HG02759 (cell line): ENCODE results near the gene SLC25A43.
"Not testable (repeated sequence)": the region's sequence is repeated elsewhere in the genome, so short reads cannot be mapped to it uniquely, and the experiment has no call there.

Source experiments
- ATAC-seq: cut with Tn5 transposase; IDR thresholded peaks from one replicate; pipeline ENCODE4 v1.9.1; 2021; ENCODE audit warnings: mild to moderate bottlenecking, moderate library complexity; ENCODE audit not compliant: unreplicated experiment

SLC25A43 gene

DNA sequence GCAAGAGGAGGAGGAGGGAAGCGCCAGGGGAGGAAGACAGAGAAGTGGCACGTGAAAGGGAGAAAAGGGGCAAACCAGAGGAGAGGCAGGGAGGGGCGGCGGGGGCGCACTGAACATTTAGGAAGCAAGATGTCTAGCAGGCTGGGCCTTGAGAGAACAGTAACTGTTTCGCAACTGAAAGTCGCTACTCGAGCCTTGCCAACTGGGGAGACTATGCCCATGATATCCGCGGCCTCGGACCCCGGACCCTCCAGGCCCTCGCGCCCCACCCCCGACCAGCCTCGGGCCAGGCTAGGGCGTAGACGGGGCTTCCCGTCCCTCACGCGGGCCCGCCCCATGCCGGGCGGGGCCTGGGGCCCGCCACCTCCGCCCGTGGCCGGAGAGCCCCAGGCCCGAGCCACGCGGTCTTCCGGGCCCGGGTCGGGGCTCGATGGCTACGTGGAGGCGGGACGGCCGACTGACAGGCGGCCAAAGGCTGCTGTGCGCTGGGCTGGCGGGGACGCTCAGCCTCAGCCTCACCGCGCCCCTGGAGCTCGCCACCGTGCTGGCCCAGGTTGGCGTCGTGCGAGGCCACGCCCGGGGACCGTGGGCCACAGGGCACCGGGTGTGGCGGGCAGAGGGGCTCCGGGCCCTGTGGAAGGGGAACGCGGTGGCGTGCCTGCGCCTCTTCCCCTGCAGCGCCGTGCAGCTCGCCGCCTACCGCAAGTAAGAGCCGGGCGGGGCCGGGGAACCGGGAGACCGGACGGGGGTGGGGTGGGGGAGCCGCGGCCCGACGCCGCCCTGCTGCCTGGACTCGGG lies at the start of gene SLC25A43:
Gene SLC25A43, plus strand, starts transcription at position 363 of the 798 bp plus-strand sequence. Its CDS starts 68 bp downstream, at position 431.
- ATAC-seq: peak; percentile 96

DNA sequence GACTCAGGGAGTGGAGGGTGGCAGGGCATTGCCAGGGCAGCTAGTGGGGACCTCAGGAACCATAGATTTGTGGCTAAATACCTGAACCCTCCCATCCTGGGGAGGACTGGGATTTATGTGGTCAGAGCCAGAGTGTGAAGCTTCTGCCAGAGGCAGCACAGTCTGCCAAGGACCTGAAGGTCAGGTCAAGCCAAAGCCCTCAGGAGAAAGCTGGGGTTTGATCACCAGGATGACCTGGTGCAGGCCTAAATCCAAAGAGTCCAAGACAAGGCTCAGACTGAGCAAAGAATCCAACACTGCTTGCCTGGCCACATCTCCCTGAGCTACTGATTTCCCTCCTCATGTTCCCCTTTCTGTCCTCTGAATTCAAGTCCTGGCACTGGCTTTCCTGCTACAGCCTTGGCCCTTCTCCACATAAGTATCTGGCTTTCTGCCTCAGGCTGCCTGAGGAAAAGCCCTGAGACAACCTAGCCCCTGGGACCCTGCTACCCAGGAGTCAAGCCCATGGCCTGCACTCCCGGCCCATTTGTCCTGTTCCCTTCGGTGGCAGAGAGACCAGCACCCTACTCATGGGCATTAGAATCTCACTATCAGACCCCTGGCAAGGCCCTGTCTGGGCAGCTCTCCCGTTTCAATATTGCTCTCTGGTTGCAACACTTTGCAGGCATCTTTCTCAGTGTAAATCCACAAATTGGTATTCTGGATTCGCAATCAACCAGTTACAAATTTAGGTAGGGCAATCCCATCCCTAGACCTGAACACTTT lies 39.3 kb upstream of the SLC25A43 start:
- no peak for ATAC-seq

DNA sequence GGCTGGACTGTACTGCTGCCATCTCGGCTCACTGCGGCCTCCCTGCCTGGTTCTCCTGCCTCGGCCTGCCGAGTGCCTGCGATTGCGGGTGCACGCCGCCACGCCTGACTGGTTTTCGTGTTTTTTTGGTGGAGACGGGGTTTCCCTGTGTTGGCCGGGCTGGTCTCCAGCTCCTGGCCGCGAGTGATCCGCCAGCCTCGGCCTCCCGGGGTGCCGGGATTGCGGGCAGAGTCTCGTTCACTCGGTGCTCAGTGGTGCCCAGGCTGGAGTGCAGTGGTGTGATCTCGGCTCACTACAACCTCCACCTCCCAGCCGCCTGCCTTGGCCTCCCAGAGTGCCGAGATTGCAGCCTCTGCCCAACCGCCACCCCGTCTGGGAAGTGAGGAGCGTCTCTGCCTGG lies 37.7 kb upstream of the SLC25A43 start:
- not testable (repeated sequence) for ATAC-seq

DNA sequence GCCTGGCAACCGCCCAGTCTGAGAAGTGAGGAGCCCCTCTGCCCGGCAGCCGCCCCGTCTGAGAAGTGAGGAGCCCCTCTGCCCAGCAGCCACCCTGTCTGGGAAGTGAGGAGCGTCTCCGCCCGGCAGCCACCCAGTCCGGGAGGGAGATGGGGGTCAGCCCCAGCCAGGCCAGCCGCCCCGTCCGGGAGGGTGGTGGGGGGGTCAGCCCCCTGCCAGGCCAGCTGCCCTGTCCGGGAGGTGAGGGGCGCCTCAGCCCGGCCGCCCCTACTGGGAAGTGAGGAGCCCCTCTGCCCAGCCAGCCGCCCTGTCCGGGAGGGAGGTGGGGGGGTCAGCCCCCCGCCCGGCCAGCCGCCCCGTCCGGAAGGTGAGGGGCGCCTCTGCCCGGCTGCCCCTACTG lies 37.1 kb upstream of the SLC25A43 start:
- not testable (repeated sequence) for ATAC-seq

DNA sequence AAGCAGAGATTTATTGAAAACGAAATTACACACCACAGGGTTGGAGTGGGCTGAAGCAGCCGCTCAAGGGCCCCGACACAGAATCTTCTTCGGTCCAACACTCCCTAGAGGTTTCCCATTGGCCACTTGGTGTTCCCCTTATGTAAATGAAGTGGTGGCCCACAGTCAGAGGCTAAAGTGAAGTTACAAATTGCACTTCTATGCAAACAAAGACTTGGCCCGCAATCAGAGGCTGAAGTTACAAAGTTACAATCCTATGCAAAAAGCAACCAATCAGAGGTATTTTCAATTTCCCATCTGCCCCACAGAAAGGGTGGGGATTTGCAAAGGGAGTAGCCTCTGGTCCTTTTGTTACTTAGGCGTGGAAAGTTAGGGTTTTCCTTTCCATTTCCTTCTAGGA lies 35.7 kb upstream of the SLC25A43 start:
- ATAC-seq: no peak

DNA sequence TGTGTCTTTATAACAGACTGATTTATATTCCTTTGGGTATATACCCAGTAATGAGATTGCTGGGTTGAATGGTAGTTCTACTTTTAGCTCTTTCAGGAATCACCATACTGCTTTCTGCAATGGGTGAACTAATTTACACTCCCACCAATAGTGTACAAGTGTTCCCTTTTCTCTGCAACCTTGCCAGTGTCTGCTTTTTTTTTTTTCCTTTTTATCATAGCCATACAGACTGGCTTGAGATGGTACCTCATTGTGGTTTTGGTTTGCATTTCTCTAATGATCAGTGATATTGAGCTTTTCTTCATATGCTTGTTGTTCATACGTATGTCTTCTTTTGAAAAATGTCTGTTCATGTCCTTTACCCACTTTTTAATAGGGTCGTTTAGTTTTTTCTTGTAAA lies 27.3 kb upstream of the SLC25A43 start:
- not testable (repeated sequence) for ATAC-seq

DNA sequence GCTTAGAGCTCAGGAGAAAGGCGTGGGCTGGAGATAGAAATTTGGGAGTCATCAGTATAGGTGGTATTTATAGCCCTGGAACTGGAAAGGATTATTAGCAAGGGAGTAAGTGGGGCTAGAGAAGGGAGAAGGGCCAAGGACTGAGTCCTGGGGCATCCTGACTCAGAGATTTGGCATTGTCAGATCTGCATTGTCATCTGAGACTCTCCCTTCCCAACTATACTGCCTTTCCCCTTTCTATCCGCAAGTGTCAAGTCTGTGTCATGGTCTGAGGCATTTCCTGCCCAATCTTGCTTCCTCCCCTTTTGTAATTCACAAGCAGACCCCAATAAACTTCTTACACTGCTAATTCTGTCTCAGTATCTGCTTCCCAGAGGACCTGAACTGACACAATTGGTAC lies 24.4 kb upstream of the SLC25A43 start:
- no peak for ATAC-seq

DNA sequence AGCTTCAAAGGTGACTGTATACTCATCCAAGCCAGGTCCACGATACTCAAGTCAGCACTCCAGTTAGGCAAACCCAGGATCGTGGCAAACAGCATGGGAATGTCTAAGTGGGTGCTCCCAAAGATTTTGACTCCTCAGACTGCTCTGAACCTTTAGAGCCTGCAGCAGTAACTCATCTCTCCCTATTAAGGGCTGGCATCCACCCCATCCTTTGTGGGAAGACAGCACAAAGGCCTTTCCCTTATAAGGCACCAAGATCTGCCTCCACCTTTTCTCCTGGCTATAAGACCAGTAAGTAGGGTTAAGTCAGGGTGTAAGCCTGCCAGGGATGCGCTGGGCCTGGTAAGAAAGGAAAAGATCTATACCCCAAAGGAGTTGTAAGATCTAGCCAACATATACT lies 23.6 kb upstream of the SLC25A43 start:
- ATAC-seq: no peak

DNA sequence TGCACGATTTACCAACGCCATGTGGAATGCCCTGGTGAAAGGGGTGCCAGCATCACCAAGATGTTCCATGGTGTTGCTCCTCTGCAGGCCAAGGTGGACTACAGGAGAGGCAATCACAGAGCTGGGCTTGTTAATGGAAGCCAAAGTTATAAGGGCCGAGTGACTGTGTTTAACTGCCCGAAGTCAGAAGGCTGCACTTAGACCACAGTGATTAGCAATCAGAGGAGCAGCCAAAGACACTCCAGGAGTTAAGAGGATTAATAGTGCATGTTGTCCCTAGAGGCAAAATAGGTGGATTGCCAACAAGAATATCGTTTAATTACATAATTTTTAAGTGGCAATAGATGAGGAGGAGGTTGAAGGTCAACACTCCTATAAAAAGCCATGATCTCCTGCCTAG lies 22.8 kb upstream of the SLC25A43 start:
- no peak for ATAC-seq

DNA sequence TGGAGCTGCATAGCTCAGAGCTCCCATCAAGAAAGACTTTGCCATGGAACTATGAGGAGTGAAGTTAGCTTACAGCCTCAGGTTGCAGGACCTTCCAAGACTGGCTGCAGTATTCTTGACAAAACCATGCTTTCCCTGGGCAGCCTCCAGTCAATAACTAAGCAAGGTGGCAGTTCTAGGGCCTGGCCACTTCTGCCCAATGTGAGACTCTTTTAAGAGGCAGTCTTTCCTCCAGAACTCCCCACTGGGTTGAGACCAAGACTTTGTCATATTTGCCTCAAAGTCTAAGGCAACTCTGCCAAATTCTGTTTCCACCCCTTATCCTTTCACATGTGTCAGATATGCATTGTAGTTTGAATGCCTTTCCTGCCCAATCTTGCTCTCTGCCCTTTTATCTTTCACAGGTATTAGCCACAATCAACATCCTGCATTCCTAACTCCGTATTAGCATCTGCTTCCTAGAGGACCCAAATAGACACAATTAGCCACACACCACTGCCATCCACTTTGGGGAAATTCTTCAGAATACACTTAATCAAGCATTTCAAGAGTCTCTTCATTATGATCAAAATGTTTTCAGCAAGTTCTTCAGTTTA lies 17.7 kb upstream of the SLC25A43 start:
- ATAC-seq: no peak

DNA sequence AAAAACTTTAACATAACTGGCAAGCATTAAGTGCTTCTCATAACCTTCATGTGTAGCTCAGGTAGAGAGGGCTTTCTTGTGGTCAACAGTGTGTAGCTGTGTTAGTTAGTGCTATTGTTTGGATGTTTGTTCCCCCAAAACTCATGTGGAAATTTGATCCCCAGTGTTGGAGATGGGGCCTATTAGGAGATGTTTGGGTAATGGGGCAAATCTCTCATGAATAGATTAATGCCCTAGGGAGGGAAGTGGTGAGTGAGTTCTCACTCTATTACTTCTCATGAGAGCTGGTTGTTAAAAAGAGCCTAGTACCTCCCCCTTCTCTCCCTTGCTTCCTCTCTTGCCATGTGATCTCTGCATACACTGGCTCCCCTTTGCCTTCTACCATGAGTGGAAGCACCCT lies 16.5 kb upstream of the SLC25A43 start:
- no peak for ATAC-seq

DNA sequence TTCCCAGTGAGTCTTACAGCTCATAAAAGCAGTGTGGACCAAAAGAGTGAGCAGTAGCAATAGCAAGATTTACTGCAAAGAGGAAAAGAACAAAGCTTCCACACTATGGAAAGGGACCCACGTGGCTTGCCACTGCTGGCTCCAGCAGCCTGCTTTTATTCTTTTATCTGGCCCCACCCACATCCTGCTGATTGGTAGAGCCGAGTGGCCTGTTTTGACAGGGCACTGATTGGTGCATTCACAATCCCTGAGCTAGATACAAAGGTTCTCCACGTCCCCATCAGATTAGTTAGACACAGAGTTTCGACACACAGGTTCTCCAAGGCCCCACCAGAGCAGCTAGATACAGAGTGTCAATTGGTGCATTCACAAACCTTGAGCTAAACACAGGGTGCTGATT lies 12.5 kb upstream of the SLC25A43 start:
- not testable (repeated sequence) for ATAC-seq

DNA sequence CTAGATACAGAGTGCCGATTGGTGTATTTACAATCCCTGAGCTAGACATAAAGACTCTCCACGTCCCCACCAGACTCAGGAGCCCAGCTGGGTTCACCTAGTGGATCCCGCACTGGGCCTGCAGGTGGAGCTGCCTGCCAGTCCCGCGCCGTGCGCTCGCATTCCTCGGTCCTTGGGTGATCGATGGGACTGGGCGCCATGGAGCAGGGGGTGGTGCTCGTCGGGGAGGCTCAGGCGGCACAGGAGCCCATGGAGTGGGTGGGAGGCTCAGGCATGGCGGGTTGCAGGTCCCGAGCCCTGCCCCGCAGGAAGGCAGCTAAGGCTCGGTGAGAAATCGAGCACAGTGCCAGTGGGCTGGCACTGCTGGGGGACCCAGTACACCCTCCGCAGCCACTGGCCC lies 11.7 kb upstream of the SLC25A43 start:
- ATAC-seq: not testable (repeated sequence)

DNA sequence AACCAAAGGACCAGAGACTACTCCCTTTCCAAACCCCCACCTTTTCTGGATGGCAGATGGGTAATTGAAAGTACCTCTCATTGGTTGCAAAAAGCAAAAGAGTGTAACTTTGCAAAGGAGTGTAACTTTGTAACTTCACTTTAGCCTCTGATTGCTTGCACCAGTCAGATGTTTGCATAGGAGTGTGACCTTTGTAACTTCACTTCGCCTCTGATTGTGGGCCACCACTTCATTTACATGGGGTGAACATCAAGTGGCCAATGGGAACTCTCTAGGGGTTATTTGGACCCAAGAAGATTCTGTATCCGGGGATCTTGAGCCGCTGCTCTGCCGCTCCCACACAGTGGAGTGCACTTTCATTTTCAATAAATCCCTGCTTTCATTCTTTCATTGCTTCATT lies 9.9 kb upstream of the SLC25A43 start:
- ATAC-seq: no peak

DNA sequence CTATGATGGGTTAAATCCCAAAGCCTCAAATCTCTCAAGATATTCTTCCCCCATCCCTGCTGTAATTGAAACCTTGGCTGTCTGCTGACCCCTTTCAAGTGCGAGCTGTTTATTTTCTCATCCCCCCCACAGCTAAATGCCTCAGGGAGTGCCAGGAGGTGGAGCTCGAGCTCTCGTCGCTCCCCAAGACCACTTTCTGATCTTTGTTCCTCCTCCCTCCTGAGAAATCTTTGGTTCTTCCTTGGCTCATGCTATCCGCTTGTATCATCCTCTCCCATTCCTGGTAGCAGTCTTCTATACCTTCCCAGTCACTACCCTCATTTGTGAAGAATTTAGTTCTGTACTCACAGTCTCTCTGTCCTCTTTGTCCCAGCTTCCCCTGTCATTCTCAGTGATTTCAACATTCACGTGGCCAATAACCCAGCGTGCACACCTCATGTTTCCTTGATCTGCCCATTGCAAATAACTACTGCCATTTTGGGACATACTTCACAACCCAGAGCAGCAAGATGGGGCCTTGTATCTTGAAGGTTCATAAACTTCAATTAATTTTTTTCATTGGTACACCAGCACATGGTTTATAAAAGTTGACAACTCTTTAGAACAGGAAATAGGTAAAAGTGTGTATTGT lies 9.2 kb upstream of the SLC25A43 start:
- ATAC-seq: no peak

DNA sequence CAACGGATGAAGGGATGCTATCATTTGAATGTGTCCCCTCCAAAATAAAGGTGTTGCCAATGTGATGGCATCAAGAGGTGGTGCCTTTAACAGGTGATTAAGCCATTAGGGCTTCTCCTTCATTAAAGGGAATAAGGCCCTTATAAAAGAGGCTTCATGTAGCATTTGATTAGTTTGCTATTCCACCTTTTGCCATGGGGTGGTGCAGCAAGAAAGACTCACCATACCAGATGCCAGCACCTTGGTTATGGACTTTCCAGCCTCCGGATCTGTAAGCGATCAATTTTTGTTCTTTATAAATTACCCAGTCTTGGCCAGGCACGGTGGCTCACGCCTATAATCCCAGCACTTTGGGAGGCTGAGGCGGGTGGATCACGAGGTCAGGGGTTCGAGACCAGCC lies 7.9 kb upstream of the SLC25A43 start:
- ATAC-seq: no peak

DNA sequence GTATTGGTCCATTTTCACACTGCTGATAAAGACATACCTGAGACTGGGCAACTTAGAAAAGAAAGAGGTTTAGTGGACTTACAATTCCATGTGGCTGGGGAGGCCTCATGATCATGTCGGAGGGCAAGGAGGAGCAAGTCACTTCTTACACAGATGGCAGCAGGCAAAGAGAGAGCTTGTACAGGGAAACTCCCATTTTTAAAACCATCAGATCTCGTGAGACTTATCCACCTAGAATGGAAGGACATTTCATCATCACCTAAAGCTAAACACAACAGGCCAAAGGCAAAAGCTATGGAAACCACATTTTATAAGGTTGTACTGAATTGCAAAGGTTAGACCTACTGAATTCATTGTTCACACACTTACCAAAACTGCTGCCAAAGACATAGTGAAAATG lies 6.0 kb upstream of the SLC25A43 start:
- no peak for ATAC-seq

DNA sequence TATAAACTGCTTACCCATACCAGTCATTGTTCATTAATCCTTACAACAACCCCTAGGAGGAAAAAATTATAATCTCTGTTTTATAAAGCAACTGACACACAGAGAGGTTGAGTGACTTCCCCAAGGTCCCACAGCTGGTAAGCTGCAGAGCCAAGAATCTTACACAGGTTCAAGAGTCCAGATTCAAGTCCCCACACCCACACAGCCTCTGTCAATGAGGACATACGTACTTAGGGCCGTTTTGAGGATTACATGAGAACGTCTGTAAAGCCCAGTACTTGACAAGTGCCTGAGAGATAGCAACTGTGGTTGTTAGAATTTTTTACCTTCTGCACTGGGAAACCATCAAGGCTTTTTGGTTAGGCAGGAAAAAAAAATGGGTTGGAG lies 556 bp upstream of the SLC25A43 start:
- ATAC-seq: peak; percentile 18

DNA sequence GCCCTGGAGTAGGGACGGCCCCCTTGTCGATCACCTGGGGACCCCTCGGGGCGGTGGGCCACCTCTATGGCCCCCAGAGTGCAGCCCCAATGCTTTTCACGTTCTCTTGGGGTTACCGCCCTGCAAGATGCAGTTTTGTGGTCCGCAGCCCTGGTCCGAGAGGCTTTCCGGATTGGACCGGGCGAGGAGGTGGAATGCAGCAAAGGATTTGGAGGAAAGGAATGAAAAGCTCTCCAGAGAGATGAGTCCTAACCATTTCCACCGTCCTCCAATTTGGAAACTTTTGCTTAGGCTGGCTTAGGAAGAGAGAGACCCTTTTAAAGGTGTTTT lies 601 bp downstream of the SLC25A43 start:
- ATAC-seq: no peak

DNA sequence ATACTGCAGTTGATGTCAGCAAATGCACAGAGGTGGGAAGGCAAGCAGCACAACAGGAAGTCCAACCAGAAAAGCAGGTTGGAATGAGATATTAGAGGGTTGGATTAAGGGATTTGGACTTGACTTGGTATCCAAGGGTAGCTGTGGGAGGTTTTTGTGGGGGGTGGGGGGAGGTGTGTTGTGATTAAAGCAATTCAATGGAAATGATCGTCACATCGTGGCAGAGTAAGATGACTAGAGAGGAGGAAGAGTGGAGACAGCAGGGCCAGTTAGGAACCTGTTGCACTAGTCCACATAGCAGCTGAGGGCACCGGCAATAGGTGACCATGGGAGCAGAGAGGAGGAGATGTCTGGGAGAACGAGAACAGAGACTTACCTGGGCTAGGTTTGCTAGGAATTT lies 2.4 kb downstream of the SLC25A43 start:
- no peak for ATAC-seq

DNA sequence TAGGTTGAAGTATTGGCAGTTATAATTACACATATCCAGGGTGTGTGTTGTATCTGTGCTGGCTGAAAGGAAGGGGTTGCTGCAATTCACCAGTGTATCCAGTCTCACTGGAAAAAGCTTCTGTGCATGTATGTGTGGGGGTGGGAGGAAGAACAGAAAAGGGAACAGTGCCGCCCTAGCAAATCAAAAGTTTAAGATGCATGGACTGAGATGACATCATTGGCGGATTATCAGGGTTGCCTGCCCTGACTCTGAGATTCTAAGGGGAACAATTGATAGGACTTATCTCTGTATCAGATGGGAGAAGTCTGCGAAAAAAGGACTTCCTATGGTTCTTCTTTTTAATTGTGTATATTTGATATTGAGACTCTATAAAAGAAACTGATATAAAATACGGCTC lies 3.5 kb downstream of the SLC25A43 start:
- no peak for ATAC-seq

DNA sequence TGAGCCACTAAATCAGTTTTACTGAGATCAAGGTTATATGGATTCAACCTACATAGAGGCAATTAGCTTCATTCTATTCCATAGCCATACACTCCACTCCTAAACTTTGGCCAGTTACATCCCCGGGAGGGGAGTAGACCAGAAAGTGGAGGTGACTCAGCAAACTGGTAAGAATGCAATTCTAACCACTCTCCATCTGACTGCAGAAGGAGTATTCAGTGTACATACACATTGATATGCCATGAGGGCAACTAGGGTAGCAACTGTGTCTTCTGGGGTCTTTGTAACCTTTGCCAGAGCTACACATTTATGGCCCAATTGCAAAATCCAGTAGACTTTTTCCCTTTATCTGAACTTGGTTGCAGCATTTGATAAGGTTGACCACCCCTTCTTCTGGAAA lies 7.6 kb downstream of the SLC25A43 start:
- ATAC-seq: no peak
